Kidney tubule cell (primary cell): Measurements from ENCODE around the gene CHRD.
A peak's percentile ranks its signal among the peaks of the same experiment; 100 is the strongest.

Experiments
- DNase-seq: peaks from one replicate; pipeline ENCODE4 v3.0.0-alpha.2; 2018; ENCODE audit warnings: low spot score

CHRD gene

DNA sequence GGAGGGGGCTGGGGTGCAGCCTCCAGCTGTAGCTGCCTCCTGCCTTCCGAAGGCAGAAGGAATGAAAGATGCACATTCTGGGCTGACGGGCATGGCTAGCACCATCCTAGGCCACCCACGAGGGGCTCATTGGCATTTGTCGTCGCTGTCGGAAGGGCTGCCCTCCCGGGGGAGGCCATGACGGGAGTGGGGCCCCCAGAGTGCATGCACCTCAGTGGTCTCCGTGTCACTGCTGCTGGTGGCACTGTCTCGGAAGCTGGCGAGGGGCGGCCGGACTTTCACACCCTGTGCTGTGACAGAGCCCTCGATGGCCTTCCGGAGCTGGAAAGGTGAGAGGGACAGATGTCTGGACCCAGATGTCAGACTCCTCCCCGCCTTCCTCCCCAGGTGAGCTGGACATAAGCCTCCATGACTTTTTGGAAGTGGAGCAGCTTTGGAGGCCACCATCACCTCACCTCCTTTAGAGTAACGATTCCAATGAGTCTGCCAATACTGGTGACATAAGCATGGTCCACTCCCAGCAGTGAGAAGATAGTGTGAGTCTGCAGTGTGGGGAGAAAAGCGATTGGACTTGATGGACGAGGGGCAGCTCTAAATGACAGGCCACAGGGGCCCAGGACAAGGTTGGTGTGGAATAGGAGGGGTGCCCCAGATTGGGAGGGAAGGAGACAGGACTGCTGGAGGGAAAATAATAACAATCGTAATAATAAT is 33.2 kb upstream of the CHRD start:
- no peak for DNase-seq

DNA sequence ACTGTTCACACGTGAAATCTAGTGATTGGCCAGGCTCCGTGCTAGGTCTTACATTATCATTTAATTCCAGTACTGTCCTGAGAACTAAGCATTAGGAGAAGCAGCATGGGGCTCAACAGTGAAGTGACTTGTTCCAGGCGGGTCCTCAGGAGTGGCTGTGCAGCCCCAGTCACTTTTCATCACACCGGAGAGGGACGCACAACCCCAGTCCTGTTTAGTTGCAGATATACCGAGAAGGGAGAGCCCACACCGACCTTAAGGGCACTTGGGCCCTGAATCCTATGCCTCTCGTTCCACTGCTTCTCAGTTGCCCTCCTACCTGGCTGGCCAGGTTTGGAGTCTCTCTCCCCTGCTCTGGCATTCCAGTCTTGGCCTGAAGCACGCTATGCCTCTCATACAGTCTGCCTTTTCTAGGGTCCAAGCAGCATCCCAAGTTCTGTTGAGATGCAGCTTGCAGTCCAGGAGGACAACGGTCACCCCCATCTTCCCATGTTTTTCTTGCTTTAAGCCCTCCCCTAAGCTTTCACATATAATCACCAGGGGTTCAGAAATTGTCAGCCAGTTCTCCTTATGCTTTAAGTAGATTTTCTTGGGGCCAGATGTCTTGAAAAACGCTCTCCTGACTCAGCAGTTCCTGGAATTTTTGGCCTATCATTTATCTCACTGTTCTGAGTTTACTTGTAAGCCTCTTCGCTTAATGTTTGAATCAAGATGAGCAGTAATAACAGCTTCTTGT is 32.4 kb upstream of the CHRD start:
- no peak for DNase-seq

DNA sequence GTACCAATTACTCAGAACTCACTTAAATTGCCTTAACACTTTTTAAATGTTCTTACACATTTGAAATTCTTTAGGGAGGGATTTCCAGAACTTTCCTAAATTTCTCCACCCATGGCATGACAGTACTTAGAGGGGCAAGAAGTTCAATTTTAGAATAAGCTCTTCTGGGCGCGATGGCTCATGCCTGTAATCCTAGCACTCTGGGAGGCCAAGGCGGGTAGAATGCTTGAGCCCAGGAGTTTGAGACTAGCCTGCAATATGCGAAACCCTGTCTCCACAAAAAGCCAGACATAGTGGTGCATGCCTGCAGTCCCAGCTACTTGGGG is 31.8 kb upstream of the CHRD start:
- no peak for DNase-seq

DNA sequence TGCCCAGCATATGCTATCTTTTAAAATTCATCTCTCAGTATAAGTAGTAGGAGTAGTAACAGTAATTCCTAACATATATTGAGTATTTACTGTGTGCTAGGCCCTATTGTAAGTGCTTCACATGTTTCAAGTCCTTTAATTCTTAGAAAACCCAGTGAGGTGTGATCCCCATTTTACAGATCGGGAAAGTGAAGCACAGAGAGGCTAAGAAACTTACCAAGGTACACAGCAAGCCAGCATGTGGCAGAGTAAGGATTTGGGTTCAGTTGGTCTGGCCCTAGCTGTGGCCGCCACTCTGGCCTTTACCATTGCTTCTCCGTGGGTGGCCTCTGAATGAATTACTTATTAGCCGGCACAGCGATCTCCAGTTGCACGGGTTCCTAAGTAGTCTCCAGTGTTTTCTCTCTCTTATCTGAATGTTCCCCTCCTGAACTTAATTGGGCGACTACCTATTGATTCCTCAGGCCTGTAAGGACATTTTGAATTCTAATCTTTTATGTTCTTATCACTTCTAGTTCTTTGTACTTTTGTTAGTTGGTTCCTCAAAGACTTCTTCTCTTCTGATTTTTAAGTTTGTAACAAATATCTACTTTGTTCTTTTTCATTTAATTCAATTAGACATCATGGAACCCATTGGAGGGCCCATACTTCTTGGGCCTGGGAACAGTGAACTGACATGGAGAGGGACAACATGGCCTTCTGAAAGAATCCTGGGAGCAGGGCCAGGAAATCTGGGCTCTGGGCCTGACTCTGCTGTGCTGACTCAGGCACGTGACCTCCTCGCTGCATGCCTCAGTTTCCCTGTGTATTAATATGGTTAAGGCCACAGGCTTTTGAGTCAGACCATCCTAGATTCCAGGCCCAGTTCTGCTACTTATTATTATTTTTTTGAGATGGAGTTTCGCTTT is 30.0 kb upstream of the CHRD start:
- DNase-seq = no peak

- DNase-seq = no peak
Observed at GRCh38 chr3:184350618-184351017, 29.2 kb upstream of the CHRD start.

- no peak for DNase-seq
Observed at GRCh38 chr3:184351511-184352148, 28.2 kb upstream of the CHRD start.

DNA sequence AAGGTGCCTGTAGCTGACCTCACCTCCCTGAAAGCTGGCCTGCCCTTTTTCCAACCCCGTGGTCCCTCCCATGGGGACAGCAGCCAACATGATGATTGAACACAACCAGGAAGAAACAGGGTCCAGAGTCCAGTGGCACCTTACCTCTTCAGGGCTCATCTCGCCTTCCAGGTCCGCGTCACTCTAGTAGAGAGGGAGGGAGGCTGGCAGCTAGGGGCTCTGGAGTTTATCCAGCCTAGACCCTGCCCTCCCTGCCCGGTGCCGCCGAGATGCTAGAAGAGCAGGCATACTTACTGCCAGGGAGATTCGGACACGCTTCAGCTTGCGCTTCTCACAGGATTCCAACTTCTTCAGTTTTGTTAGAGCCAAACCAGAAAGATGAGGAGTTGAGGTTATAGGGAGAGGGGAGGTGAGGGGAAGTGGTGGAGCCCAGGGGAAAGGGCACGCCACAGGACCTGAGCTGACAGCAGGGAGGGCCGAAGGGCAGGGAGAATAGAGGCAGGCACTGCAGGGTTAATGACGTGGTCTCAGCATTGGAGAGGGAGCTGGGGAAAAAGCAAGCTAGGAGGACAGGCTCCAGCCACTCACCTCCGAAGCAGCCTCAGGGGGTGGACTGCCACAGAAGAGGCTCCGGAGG is 27.6 kb upstream of the CHRD start:
- no peak for DNase-seq

GRCh38 chr3:184352897-184353545 is 26.8 kb upstream of the CHRD start:
- DNase-seq = no peak

GRCh38 chr3:184353546-184353941 is 26.3 kb upstream of the CHRD start:
- DNase-seq = no peak

DNA sequence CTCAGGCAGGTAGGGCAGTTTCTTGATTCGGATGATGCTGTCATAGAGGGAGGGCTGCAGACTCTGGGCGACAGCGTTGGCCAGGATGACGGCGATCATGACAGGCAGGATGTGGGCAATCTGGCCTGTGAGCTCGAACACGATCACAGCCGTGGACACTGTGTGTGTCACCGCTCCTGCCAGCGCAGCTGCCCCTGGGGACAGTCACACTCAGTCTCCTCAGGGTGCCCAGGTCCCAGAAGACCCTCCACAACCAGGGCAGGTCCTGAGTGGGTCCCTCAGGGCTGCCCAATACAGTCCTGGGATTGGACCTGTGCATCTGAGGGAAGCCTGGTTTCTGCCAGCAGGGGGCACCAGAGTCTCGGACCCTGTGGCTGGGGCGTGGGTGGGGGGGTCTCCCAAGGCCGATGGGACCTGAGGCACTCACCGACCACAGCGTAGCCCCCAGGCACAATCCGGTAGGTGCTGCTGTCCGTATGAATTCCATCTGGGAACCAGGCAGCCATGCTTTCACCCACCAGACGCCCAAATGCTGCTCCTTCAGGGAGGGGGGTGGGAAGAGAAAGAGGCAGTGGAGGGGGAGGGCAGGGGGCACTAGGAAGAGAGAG is 25.6 kb upstream of the CHRD start:
- DNase-seq = peak; percentile 23

DNA sequence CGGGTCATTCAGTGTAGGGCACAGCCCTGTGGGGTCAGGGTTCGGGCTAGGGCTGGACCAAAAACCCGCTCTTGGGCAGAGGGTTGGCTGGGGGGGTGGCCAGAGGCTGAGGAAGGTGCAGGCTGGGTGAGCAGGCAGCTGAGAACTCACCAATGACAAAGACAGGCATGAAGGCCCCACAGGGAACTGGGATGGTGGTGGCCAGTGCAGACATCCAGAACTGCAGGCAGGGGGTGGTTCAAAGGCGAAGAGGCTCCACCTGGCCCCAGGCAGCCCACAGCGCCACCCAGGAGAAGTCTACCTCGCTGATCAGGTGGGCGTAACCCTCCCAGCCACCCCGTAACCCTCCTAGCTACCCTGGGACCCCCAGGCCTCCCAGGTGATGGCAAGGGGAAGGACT is 25.1 kb upstream of the CHRD start:
- no peak for DNase-seq

DNA sequence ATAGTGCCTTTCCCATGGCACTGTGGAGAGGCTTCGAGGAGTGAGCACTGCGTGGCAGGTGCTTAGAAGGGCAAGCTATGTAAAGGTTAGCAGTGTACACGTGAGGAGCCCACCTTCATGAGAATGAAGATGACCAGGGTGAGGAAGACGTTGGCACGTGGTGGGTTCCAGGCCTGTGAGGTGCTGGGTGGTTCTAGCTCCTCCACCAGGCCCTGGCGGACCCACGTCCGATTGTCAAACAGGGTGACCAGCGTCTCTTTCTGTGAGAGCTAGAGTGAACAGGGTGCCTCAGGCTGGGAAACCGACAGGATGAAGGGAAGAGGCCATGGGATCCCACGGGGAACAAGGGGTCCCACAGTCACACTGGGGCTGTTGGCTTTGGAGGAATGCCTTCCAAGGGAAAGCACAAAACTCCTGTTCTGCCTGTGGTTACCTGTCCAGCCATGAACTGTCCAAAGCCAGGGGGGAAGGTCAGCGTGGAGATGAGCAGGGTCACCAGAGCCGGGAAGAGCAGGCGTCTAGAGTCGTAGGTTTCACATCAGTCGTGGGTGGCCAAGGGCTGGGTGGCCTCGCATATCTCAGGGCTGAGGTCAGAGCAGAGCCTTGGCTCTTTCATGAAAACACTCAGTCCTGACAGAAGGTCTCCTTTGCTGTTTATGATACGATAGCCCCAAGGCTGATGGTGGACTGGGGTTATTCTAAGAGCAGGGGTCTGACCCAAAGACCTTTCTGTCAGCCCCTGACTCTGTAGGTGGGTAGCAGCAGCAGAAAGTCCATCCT is 24.4 kb upstream of the CHRD start:
- DNase-seq = no peak

DNA sequence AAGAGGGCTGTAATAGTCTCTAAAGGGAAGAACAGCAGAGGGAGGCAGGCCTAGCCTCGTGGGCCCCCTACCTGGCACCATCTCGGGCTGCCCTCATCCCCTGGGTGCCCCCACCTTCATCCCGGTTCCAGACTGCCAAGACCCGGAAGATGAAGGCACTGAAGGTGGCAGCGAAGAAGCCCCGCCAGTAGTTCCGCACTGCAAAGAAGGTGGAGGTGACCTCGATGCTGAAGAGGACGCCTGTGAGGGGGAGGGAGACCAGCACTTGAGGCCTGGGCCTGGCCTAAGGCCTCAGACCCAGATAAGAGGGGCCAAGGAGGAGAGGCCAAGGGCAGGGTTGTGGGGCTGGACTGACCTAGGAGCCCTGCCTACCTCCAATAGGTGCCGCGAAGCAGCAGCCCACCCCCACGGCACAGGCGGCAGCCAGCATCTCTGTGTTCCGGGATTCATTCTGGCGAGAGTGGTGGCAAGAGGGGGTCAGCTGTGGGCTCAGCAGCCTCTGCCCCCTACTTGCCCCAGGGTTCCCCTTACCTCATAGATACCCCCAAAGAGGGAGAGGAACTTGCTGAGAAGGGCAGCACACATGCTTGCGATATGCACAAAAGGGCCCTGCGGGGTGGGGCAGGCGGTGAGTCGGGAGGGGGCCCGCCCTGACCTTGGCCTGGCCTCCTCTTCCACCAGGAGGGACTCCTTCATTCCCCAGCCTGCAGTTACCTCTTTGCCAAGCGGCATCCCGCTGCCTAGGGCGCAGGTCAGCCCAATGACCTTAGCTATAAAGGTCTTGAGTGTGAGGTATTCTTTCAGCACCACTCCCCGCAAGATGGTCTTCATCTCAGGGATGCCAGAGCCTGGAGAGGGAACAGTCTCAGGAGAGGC is 22.4 kb upstream of the CHRD start:
- no peak for DNase-seq

DNA sequence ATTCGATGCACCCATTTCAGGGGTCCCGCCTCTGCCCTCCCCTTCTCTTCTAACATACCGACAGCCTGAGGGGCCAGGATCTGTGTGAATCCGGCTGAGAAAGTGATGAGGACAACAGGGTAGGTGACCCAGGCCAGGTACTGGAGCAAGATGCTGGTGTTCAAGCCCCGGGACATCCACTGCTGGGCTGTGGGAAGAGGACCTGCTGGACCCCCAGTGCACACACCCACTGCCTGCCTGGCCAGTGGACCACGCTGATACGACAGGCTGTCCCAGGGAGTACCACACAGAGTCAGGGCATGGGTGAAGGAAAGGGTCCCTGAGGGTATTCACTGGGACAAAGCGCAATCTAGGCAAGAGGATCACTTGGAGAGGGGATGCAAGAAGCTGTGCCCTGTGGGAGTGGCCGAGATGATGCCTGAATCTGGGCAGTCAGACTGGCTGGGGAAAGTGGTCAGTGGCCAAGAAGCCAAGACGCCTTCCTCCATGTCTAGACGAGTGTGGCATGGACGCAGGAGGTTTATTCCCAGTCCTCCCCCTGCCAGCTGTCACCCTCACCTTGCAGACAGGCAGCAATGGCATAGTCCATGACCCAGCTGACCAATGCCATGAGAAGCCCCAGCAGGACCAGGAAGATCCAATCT is 21.6 kb upstream of the CHRD start:
- DNase-seq = no peak

DNA sequence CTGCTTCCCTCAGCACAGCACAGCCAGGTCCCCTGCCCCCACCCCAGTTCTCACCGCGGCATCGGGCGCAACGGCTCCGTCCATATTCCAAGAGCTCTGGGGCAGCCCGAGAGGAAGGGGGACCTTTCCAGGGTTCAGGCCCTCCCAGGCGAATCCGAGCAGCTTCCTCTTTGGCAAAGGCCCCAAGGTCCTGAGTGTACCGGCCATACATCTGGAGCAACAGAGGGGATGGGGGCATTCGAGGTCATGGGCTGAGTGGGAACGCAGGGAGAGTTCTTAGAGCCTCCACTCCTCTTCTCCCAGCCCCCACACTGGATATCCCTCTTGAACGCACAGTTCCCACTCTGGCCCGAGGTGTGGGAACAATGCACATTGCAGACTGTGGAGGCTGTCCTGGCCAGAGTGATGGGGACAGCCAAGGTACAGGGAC is 20.9 kb upstream of the CHRD start:
- no peak for DNase-seq

GRCh38 chr3:184359610-184360009 is 20.2 kb upstream of the CHRD start:
- no peak for DNase-seq

- DNase-seq = no peak
Observed at GRCh38 chr3:184360070-184360928, 19.6 kb upstream of the CHRD start.
